ENCODE measurements around the gene TNFRSF1A. TPM values are rescaled to one million over a fixed set of nuclear protein-coding genes. Genes with fewer than 3 reads are reported as not detected.
A peak's percentile ranks its signal among the peaks of the same experiment; 100 is the strongest.

Gene TNFRSF1A
- total RNA-seq, 1 experiment from 2014 or later: 44.1 TPM

DNA sequence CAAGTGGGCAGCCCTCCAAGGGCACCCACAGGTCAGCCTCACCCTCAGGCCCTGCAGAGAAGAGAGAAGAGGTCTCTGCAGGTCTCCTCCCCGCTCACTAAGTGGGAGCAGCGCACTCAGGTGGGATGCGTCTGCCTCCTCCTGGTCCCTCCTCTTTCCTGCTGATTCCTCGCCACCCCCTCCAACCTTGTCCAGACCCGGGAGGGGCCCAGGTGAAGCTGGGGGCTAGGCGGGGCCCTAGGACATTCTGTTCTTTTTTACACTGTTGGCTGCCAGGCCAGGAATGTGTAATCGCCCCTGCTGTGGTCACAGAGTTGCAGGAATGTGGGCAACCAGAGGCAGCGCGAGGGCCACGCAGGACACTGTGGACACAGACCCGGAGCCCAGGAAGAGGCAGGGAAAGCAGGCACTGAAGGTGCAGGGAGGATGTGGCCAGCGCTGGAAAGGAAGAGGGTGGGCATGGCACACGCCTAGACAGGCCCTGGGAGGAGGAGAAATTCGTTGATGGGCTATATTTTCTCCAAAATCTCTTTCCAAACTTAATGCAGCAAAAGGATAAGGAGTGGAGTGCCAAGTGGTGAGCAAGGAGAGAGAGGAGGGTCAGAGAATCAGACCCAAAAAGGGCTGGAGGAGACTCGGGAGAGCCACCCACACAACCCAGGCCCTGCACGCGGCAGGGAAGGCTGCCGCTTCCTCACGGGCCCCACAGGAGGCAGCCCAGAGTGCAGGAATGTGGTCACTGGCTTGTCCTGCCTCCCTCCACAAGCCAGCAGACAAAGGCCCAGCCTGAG lies 34.4 kb upstream of the TNFRSF1A start (continued):
- TF ChIP-seq, protein P1, sequence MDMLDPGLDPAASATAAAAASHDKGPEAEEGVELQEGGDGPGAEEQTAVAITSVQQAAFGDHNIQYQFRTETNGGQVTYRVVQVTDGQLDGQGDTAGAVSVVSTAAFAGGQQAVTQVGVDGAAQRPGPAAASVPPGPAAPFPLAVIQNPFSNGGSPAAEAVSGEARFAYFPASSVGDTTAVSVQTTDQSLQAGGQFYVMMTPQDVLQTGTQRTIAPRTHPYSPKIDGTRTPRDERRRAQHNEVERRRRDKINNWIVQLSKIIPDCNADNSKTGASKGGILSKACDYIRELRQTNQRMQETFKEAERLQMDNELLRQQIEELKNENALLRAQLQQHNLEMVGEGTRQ (CRISPR knock-in tag; IDR thresholded peaks at IDR 0.05): no peak
- peak; percentile 60 for TF ChIP-seq SP1 (CRISPR knock-in tag; conservative IDR thresholded peaks at IDR 0.05)
- TF ChIP-seq, protein P2, sequence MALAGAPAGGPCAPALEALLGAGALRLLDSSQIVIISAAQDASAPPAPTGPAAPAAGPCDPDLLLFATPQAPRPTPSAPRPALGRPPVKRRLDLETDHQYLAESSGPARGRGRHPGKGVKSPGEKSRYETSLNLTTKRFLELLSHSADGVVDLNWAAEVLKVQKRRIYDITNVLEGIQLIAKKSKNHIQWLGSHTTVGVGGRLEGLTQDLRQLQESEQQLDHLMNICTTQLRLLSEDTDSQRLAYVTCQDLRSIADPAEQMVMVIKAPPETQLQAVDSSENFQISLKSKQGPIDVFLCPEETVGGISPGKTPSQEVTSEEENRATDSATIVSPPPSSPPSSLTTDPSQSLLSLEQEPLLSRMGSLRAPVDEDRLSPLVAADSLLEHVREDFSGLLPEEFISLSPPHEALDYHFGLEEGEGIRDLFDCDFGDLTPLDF (CRISPR knock-in tag; IDR thresholded peaks at IDR 0.05): no peak
- no peak for TF ChIP-seq ATF1 (CRISPR knock-in tag; IDR thresholded peaks at IDR 0.05)
- no peak for TF ChIP-seq ETV6 (CRISPR knock-in tag; IDR thresholded peaks at IDR 0.05)
- peak; percentile 16; the same call in 1 of the 2 replicates for TF ChIP-seq ZNF423 (CRISPR knock-in tag; IDR thresholded peaks at IDR 0.05)
- TF ChIP-seq, protein P3, sequence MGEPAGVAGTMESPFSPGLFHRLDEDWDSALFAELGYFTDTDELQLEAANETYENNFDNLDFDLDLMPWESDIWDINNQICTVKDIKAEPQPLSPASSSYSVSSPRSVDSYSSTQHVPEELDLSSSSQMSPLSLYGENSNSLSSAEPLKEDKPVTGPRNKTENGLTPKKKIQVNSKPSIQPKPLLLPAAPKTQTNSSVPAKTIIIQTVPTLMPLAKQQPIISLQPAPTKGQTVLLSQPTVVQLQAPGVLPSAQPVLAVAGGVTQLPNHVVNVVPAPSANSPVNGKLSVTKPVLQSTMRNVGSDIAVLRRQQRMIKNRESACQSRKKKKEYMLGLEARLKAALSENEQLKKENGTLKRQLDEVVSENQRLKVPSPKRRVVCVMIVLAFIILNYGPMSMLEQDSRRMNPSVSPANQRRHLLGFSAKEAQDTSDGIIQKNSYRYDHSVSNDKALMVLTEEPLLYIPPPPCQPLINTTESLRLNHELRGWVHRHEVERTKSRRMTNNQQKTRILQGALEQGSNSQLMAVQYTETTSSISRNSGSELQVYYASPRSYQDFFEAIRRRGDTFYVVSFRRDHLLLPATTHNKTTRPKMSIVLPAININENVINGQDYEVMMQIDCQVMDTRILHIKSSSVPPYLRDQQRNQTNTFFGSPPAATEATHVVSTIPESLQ (CRISPR knock-in tag; IDR thresholded peaks at IDR 0.05): no peak
- TF ChIP-seq, protein P4, sequence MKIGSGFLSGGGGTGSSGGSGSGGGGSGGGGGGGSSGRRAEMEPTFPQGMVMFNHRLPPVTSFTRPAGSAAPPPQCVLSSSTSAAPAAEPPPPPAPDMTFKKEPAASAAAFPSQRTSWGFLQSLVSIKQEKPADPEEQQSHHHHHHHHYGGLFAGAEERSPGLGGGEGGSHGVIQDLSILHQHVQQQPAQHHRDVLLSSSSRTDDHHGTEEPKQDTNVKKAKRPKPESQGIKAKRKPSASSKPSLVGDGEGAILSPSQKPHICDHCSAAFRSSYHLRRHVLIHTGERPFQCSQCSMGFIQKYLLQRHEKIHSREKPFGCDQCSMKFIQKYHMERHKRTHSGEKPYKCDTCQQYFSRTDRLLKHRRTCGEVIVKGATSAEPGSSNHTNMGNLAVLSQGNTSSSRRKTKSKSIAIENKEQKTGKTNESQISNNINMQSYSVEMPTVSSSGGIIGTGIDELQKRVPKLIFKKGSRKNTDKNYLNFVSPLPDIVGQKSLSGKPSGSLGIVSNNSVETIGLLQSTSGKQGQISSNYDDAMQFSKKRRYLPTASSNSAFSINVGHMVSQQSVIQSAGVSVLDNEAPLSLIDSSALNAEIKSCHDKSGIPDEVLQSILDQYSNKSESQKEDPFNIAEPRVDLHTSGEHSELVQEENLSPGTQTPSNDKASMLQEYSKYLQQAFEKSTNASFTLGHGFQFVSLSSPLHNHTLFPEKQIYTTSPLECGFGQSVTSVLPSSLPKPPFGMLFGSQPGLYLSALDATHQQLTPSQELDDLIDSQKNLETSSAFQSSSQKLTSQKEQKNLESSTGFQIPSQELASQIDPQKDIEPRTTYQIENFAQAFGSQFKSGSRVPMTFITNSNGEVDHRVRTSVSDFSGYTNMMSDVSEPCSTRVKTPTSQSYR (CRISPR knock-in tag; IDR thresholded peaks at IDR 0.05): peak; percentile 31; the same call in 1 of the 2 replicates
- TF ChIP-seq GRHL2 (CRISPR knock-in tag; IDR thresholded peaks at IDR 0.05; ENCODE audit: insufficient replicate concordance, severe bottlenecking): no peak
- no peak for TF ChIP-seq ZNF121 (CRISPR knock-in tag; IDR thresholded peaks at IDR 0.05)
- TF ChIP-seq, protein P5, sequence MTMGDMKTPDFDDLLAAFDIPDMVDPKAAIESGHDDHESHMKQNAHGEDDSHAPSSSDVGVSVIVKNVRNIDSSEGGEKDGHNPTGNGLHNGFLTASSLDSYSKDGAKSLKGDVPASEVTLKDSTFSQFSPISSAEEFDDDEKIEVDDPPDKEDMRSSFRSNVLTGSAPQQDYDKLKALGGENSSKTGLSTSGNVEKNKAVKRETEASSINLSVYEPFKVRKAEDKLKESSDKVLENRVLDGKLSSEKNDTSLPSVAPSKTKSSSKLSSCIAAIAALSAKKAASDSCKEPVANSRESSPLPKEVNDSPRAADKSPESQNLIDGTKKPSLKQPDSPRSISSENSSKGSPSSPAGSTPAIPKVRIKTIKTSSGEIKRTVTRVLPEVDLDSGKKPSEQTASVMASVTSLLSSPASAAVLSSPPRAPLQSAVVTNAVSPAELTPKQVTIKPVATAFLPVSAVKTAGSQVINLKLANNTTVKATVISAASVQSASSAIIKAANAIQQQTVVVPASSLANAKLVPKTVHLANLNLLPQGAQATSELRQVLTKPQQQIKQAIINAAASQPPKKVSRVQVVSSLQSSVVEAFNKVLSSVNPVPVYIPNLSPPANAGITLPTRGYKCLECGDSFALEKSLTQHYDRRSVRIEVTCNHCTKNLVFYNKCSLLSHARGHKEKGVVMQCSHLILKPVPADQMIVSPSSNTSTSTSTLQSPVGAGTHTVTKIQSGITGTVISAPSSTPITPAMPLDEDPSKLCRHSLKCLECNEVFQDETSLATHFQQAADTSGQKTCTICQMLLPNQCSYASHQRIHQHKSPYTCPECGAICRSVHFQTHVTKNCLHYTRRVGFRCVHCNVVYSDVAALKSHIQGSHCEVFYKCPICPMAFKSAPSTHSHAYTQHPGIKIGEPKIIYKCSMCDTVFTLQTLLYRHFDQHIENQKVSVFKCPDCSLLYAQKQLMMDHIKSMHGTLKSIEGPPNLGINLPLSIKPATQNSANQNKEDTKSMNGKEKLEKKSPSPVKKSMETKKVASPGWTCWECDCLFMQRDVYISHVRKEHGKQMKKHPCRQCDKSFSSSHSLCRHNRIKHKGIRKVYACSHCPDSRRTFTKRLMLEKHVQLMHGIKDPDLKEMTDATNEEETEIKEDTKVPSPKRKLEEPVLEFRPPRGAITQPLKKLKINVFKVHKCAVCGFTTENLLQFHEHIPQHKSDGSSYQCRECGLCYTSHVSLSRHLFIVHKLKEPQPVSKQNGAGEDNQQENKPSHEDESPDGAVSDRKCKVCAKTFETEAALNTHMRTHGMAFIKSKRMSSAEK (CRISPR knock-in tag; IDR thresholded peaks at IDR 0.05; ENCODE audit: borderline replicate concordance): no peak
- no peak for TF ChIP-seq NR1H2 (CRISPR knock-in tag; IDR thresholded peaks at IDR 0.05)
- TF ChIP-seq, protein P6, sequence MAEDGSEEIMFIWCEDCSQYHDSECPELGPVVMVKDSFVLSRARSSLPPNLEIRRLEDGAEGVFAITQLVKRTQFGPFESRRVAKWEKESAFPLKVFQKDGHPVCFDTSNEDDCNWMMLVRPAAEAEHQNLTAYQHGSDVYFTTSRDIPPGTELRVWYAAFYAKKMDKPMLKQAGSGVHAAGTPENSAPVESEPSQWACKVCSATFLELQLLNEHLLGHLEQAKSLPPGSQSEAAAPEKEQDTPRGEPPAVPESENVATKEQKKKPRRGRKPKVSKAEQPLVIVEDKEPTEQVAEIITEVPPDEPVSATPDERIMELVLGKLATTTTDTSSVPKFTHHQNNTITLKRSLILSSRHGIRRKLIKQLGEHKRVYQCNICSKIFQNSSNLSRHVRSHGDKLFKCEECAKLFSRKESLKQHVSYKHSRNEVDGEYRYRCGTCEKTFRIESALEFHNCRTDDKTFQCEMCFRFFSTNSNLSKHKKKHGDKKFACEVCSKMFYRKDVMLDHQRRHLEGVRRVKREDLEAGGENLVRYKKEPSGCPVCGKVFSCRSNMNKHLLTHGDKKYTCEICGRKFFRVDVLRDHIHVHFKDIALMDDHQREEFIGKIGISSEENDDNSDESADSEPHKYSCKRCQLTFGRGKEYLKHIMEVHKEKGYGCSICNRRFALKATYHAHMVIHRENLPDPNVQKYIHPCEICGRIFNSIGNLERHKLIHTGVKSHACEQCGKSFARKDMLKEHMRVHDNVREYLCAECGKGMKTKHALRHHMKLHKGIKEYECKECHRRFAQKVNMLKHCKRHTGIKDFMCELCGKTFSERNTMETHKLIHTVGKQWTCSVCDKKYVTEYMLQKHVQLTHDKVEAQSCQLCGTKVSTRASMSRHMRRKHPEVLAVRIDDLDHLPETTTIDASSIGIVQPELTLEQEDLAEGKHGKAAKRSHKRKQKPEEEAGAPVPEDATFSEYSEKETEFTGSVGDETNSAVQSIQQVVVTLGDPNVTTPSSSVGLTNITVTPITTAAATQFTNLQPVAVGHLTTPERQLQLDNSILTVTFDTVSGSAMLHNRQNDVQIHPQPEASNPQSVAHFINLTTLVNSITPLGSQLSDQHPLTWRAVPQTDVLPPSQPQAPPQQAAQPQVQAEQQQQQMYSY (CRISPR knock-in tag; IDR thresholded peaks at IDR 0.05): no peak
- TF ChIP-seq FOXP1 (CRISPR knock-in tag; IDR thresholded peaks at IDR 0.05; ENCODE audit: borderline replicate concordance): no peak
- no peak for TF ChIP-seq ZNF232 (CRISPR knock-in tag; IDR thresholded peaks at IDR 0.05)
- TF ChIP-seq MXD4 (CRISPR knock-in tag; IDR thresholded peaks at IDR 0.05; ENCODE audit: borderline replicate concordance): no peak
